K562 (cell line): ENCODE data around the gene RIN3. TPM values are rescaled to one million over a fixed set of nuclear protein-coding genes. Genes with fewer than 3 reads are reported as not detected.

ENCODE experiments used
- ATAC-seq: fragments of 200-7000 bp; cut with Tn5 transposase; 3 replicates; pipeline ENCODE4 v1.9.1; 2020; ENCODE audit warnings: moderate library complexity
- BruUV-seq: library from RNA; stranded (reverse); fragments of 400-500 nt; replicated peaks from 2 replicates; lab custom pipeline; 2021; lab: Mats Ljungman, UMichigan
- CTCF ChIA-PET: fragments of 300-600 bp; formaldehyde crosslinking; extraction: SDS; loops from one replicate; lab custom pipeline; 2021; ENCODE audit warnings: low intra/inter-chr PET ratio; lab: Yijun Ruan, JAX
- POLR2A ChIA-PET: fragments of 300-600, 350-650 bp; sonication (Branson Sonifier 250); formaldehyde crosslinking; extraction: SDS; loops from one replicate; lab custom pipeline; 2021; ENCODE audit warnings: antibody characterized with exemption, inconsistent platforms; lab: Yijun Ruan, JAX
- DNase-seq, 4 experiments: peaks; one replicate each; pipeline versions ENCODE4 v3.0.0 to v3.0.0-alpha.2; 2011 to 2018; ENCODE audit warnings: low spot score in 3 of 4, mixed read lengths in 3 of 4; ENCODE audit errors: extremely low read depth in 1 of 4
- FAIRE-seq: peaks from 2 replicates; lab custom pipeline; 2011; peaks lifted over from hg19 to GRCh38; lab: Jason Lieb, UNC
- H2AFZ ChIP-seq: 2 replicates; pipeline ENCODE4 v1.6.0; 2011; ENCODE audit warnings: low read depth, low read length, control low read depth, inconsistent platforms
- H3K27ac ChIP-seq: fragments of 200-600 bp; 3 replicates; pipeline ENCODE4 v1.8.0; 2011; ENCODE audit warnings: low read depth, mild to moderate bottlenecking, control low read depth, inconsistent platforms, low read length, moderate library complexity, mixed read lengths; ENCODE audit errors: extremely low read depth
- H3K27me3 ChIP-seq, 2 experiments: fragments of 300-600 bp in 1 of 2; 2 replicates in 1 of 2; 3 replicates in 1 of 2; pipeline versions ENCODE4 v1.6.0 to v1.8.0; 2011; ENCODE audit warnings: inconsistent platforms in 2 of 2, low read length in 2 of 2, mild to moderate bottlenecking in 1 of 2, mixed read lengths in 1 of 2, moderate library complexity in 1 of 2; ENCODE audit not compliant: control insufficient read depth in 2 of 2, insufficient read depth in 2 of 2
- H3K36me3 ChIP-seq: fragments of 300-600 bp; 3 replicates; pipeline ENCODE4 v1.8.0; 2011; ENCODE audit warnings: mild to moderate bottlenecking, low read length, inconsistent platforms; ENCODE audit not compliant: control insufficient read depth, insufficient read depth
- H3K4me1 ChIP-seq, 2 experiments: fragments of 200-600 bp in 1 of 2; replicated peaks in 1 of 2; 2 replicates in 1 of 2; 3 replicates in 1 of 2; pipeline versions ENCODE4 v1.5.1 to v1.8.0; 2011; ENCODE audit warnings: inconsistent platforms in 2 of 2, low read length in 2 of 2, mild to moderate bottlenecking in 1 of 2, mixed read lengths in 1 of 2, moderate library complexity in 1 of 2; ENCODE audit not compliant: control insufficient read depth in 2 of 2, insufficient read depth in 2 of 2
- H3K4me2 ChIP-seq: 2 replicates; pipeline ENCODE4 v1.6.1; 2011; ENCODE audit warnings: low read length, control low read depth, inconsistent platforms, mixed read lengths; ENCODE audit not compliant: insufficient read depth
- H3K4me3 ChIP-seq: fragments of 200-600 bp; sonication (generic), shearing (Covaris generic); 2 replicates; pipeline ENCODE4 v1.5.1; 2016; ENCODE audit warnings: control low read depth, inconsistent platforms
- H3K79me2 ChIP-seq: fragments of 200-600 bp; 3 replicates; pipeline ENCODE4 v1.8.0; 2011; ENCODE audit warnings: low read length, inconsistent platforms; ENCODE audit not compliant: control insufficient read depth, insufficient read depth
- H3K9ac ChIP-seq, 2 experiments: 2 replicates each; pipeline versions ENCODE4 v1.6.0 to v1.6.1; 2011; ENCODE audit warnings: low read depth in 2 of 2, low read length in 2 of 2, control low read depth in 1 of 2, inconsistent platforms in 1 of 2, mild to moderate bottlenecking in 1 of 2, mixed read lengths in 1 of 2; ENCODE audit not compliant: insufficient read depth in 1 of 2
- H3K9me1 ChIP-seq: one replicate; pipeline ENCODE4 v1.6.0; 2011; ENCODE audit warnings: inconsistent platforms, mild to moderate bottlenecking, low read length, moderate library complexity; ENCODE audit not compliant: control insufficient read depth, insufficient read depth
- H3K9me3 ChIP-seq: replicated peaks from 2 replicates; pipeline ENCODE4 v1.5.1; 2011; ENCODE audit warnings: low read depth, low read length, inconsistent platforms; ENCODE audit not compliant: control insufficient read depth, insufficient read depth
- H4K20me1 ChIP-seq: replicated peaks from 2 replicates; pipeline ENCODE4 v1.6.1; 2011; ENCODE audit warnings: low read length, inconsistent platforms, mixed read lengths; ENCODE audit not compliant: control insufficient read depth, insufficient read depth
- BRD4 ChIP-seq: fragments of 200-600 bp; sonication (generic); IDR thresholded peaks from 2 replicates; pipeline ENCODE4 v1.6.1; 2017; ENCODE audit warnings: inconsistent platforms
- BRF1 ChIP-seq: IDR thresholded peaks from 3 replicates; pipeline ENCODE4 v1.6.1; 2011; ENCODE audit warnings: borderline replicate concordance, mild to moderate bottlenecking; ENCODE audit not compliant: insufficient read length; ENCODE audit errors: extremely low read depth
- FOXM1 ChIP-seq, 2 experiments: fragments of 450-650 bp in 1 of 2; sonication (generic) in 1 of 2; formaldehyde crosslinking in 1 of 2; IDR thresholded peaks; 2 replicates each; pipeline versions ENCODE4 v1.6.1 to v1.9.0; 2017 to 2022; ENCODE audit warnings: low read depth in 2 of 2, mild to moderate bottlenecking in 2 of 2, missing genetic modification reagents in 1 of 2, moderate library complexity in 1 of 2
- GTF2A2 ChIP-seq: IDR thresholded peaks from 2 replicates; pipeline ENCODE4 v1.6.1; 2016; ENCODE audit warnings: mild to moderate bottlenecking, missing genetic modification characterization, missing compliant biosample characterization
- HEY1 ChIP-seq: fragments of 250-450 bp; sonication (Bioruptor Pico); IDR thresholded peaks from 2 replicates; pipeline ENCODE4 v1.5.0; 2020; ENCODE audit warnings: mild to moderate bottlenecking, moderate library complexity, borderline replicate concordance
- MTA1 ChIP-seq: fragments of 450-650 bp; IDR thresholded peaks from 2 replicates; pipeline ENCODE4 v1.6.1; 2017; ENCODE audit warnings: borderline replicate concordance
- MTA2 ChIP-seq: fragments of 450-650 bp; IDR thresholded peaks from 2 replicates; pipeline ENCODE4 v1.6.1; 2016; ENCODE audit warnings: low read depth
- NR1H2 ChIP-seq: sonication (generic); formaldehyde crosslinking; IDR thresholded peaks from 2 replicates; pipeline ENCODE4 v1.4.0; 2020; ENCODE audit warnings: mild to moderate bottlenecking, missing genetic modification reagents
- RBM34 ChIP-seq: fragments of 200-400 bp; formaldehyde crosslinking; IDR thresholded peaks from 2 replicates; pipeline ENCODE4 v1.6.1; 2018; ENCODE audit warnings: low read length, borderline replicate concordance; ENCODE audit not compliant: insufficient read depth
- SMARCA4 ChIP-seq: fragments of 450-650 bp; IDR thresholded peaks from 2 replicates; pipeline ENCODE4 v1.6.1; 2016
- SNRNP70 ChIP-seq: fragments of 200-400 bp; formaldehyde crosslinking; optimal IDR thresholded peaks from 2 replicates; pipeline ENCODE3; 2017; ENCODE audit warnings: low read depth, low read length
- ZC3H4 ChIP-seq: sonication (generic); formaldehyde crosslinking; IDR thresholded peaks from 2 replicates; pipeline ENCODE4 v1.9.0; 2021; ENCODE audit warnings: missing genetic modification reagents, borderline replicate concordance
- ZFP30 ChIP-seq: fragments of 250-450 bp; sonication (Bioruptor Pico); IDR thresholded peaks from 2 replicates; pipeline ENCODE4 v1.8.0; 2022; ENCODE audit warnings: moderate library complexity, mild to moderate bottlenecking, inconsistent platforms, borderline replicate concordance
- ZNF232 ChIP-seq: sonication (generic); formaldehyde crosslinking; IDR thresholded peaks from 2 replicates; pipeline ENCODE4 v1.8.0; 2022; ENCODE audit warnings: mild to moderate bottlenecking, missing genetic modification reagents
- ZNF239 ChIP-seq: fragments of 250-450 bp; sonication (Bioruptor Pico); IDR thresholded peaks from 2 replicates; pipeline ENCODE4 v1.4.0; 2020; ENCODE audit warnings: mild to moderate bottlenecking
- ZNF408 ChIP-seq: fragments of 250-450 bp; sonication (Bioruptor Pico); IDR thresholded peaks from 2 replicates; pipeline ENCODE4 v1.4.0; 2020; ENCODE audit warnings: low read depth, mild to moderate bottlenecking, moderate library complexity
- ZNF431 ChIP-seq: sonication (generic); formaldehyde crosslinking; IDR thresholded peaks from 2 replicates; pipeline ENCODE4 v1.8.0; 2022; ENCODE audit warnings: mild to moderate bottlenecking, missing genetic modification reagents
- WGBS: fragments of 100-300 bp; shearing (Covaris generic); methylation state at CpG from one replicate; pipeline ENCODE4 v1.1.6; 2016; ENCODE audit warnings: low coverage, mixed read lengths; ENCODE audit not compliant: insufficient coverage; ENCODE audit errors: missing lambda C conversion rate; 5-methylcytosine and 5-hydroxymethylcytosine counted together
- in situ Hi-C: fragments of 300-500 bp; cut with MboI; formaldehyde crosslinking; loops from 4 replicates; pipeline ENCODE4 v1.15.0; 2018; ENCODE audit warnings: inconsistent platforms, mixed read lengths
- intact Hi-C: fragments of 100-400 bp; cut with micrococcal nuclease; formaldehyde crosslinking; loops from 2 replicates; pipeline ENCODE4 v1.14.2; 2022
- polyA plus RNA-seq, 8 experiments: library from polyadenylated mRNA; depleted of rRNA in 4 of 8; stranded (reverse) in 5 of 8; unstranded in 3 of 8; fragments of >200 nt; fragmentation: Nextera tagmentation in 2 of 8; fragmentation: Illumina TruSeq in 1 of 8; extraction: Ambion mirVana in 2 of 8; extraction: Trizol in 1 of 8; gene quantifications; 2 replicates each; pipeline versions ENCODE4 v1.2.1 to v1.2.3, GENCODE V29; 2011 to 2014; ENCODE audit warnings: inconsistent platforms in 1 of 8, missing spikeins in 1 of 8
- total RNA-seq, 7 experiments: library from RNA; depleted of rRNA in 6 of 7; stranded (reverse); fragments of >200 nt in 6 of 7; fragmentation: Illumina TruSeq in 2 of 7; extraction: Trizol in 2 of 7; gene quantifications; 2 replicates each; pipeline versions ENCODE4 v1.2.1 to v1.2.3, GENCODE V29; 2011 to 2021; ENCODE audit warnings: low replicate concordance in 1 of 7
- TF ChIP-seq, protein P1 (sequence below): sonication (generic); formaldehyde crosslinking; IDR thresholded peaks from 2 replicates; pipeline ENCODE4 v1.8.0; 2022; ENCODE audit warnings: mild to moderate bottlenecking, missing genetic modification reagents
- TF ChIP-seq, protein P2 (sequence below): fragments of 450-650 bp; formaldehyde crosslinking; IDR thresholded peaks from 2 replicates; pipeline ENCODE4 v1.4.0; 2020; ENCODE audit warnings: mild to moderate bottlenecking

Gene RIN3
- total and polyA plus RNA-seq, 9 of the 15 experiments (the other 6 are each of a cell fraction or from before 2014, with no cell fraction given), result 0.01 to 0.49 (median 0.08) TPM; not detected in 5

DNA sequence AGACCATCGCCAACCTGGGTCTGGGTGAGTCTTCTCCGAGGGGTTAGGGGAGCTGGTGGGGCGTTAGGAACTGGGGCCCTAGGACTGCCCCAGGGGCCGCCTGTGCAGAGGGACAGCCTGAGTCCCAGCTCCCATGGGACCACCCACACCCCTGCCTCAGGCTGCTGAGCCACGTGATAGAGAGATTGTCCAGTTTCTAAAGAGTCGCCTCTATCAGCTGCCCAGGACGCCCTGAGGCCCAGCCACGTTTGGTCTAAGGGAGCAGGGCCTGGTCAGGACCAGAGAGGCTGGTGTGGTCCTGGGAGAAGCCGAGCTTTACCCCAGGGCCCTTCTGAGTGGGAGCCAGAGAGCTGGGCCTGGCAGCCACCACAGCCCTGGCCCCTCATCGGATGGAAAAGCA, 127.7 kb downstream of the RIN3 start (continued):
- no peak for TF ChIP-seq BRD4

DNA sequence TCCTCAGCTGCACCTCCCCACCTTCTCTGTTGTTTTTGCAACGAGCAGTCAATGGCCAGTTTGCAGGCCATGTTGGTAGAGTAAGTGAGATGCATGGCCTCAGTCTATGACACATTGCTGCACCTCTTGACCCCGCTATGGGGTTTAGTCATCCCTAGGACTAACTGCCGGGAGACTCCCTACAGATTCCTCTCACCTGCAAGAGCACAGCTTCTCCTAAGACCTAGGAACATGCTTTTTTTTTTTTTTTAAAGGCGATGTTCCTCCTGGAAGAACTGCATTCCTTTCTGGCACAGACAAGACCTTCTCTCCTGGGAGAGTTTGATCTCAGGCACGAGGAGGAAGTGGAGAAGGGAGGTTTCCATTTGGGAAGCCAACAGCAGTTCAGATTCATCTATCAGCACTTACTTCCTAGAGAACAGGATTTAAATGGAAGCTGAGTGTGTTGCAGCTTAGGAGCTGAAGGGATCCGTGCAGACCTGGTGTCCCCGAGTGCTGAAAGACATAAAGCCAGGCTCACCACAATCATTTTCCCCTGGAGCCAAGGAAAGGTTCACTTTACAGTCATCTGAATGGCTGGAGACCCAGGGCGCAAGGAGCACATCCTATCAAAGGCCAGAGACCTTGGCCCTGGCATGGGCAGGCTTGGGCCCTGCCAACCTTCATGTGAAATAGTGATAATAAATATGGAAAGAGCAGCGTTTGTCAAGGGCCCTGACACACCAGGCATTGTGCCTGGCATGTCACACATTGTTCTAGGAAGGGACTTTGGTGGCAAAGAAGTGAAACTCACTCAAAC, 130.8 kb downstream of the RIN3 start:
- no peaks in the 10 kb centered on the region; a peak in 1 of 5 replicates for H3K4me1 ChIP-seq
- H3K36me3 ChIP-seq, result no peaks in the 10 kb centered on the region
- H3K4me3 ChIP-seq, result no peak overlapping the region
- no peaks in the 10 kb centered on the region for H3K9me1 ChIP-seq
- H3K9me3 ChIP-seq, result no peaks in the 10 kb centered on the region
- DNase-seq (no peak), ATAC-seq (no peak), FAIRE-seq (no peak)
- 1% methylated on average over 8 of the region's 9 CpGs for WGBS
- H3K4me2 ChIP-seq, result no peak overlapping the region
- in situ Hi-C loops (no loop called here), intact Hi-C loops (no loop called here)
- no peaks in the 10 kb centered on the region for H4K20me1 ChIP-seq
- no peaks in the 10 kb centered on the region for H3K79me2 ChIP-seq
- POLR2A ChIA-PET, result no interaction called here
- H2AFZ ChIP-seq, result no peak overlapping the region
- CTCF ChIA-PET, result no interaction called here
- peaks cover 0 to 18% of the 10 kb centered on the region in 2 experiments; a peak in 2 of 5 replicates for H3K27me3 ChIP-seq
- no TSS peak for BruUV-seq
- H3K9ac ChIP-seq, result no peak overlapping the region
- no peak overlapping the region for H3K27ac ChIP-seq
- TF ChIP-seq MTA1 (no peak), GTF2A2 (tag) (no peak), RBM34 (no peak), MTA2 (no peak), ZNF431 (CRISPR knock-in tag) (no peak), NR1H2 (CRISPR knock-in tag) (no peak), ZNF239 (CRISPR knock-in tag) (no peak), SMARCA4 (no peak), SNRNP70 (no peak), BRF1 (no peak), HEY1 (CRISPR knock-in tag) (no peak), FOXM1 (IDR thresholded peaks at IDR 0.05; ENCODE audit: low read depth) (no peak), FOXM1 (CRISPR knock-in tag; IDR thresholded peaks at IDR 0.05; ENCODE audit: low read depth) (no peak), ZC3H4 (no peak), ZNF232 (no peak), ZNF408 (CRISPR knock-in tag) (no peak), ZFP30 (CRISPR knock-in tag) (no peak)
- TF ChIP-seq, protein P1, sequence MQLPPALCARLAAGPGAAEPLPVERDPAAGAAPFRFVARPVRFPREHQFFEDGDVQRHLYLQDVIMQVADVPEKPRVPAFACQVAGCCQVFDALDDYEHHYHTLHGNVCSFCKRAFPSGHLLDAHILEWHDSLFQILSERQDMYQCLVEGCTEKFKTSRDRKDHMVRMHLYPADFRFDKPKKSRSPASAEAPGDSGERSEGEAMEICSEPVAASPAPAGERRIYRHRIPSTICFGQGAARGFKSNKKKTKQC (CRISPR knock-in tag), result no peak
- TF ChIP-seq, protein P2, sequence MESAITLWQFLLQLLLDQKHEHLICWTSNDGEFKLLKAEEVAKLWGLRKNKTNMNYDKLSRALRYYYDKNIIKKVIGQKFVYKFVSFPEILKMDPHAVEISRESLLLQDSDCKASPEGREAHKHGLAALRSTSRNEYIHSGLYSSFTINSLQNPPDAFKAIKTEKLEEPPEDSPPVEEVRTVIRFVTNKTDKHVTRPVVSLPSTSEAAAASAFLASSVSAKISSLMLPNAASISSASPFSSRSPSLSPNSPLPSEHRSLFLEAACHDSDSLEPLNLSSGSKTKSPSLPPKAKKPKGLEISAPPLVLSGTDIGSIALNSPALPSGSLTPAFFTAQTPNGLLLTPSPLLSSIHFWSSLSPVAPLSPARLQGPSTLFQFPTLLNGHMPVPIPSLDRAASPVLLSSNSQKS (CRISPR knock-in tag), result no peak
